ENCODE data around the gene ST6GALNAC2.
"Not testable (repeated sequence)": the region's sequence is repeated elsewhere in the genome, so short reads cannot be mapped to it uniquely, and the experiment has no call there.

Gene ST6GALNAC2

DNA sequence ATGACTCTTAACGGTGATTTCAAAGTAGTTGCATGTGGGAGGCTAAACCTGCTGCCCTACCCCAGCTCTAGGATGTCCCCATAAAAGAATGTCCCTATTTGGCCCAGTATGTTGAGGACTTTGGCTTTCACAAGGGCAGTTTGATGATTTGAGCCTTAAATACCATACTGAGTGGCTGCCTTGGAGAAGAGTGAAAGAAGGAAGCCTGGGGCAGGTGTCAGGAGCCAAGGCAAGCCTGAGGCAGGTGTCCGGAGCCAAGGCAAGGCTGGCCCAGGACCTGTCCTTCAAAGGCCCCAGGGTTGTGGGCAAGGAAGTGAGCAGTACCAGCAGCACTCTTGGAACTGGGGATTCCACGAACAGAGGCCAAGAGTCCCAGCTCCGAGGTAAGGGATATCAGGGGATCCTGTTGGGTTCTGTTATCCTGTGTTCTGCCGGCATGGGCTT is 18.6 kb downstream of the ST6GALNAC2 start:
- in situ Hi-C loops (cut with MboI; ENCODE audit: low sequenced_read_pairs, unreplicated experiment): no loop called here
- TF ChIP-seq, protein P1, sequence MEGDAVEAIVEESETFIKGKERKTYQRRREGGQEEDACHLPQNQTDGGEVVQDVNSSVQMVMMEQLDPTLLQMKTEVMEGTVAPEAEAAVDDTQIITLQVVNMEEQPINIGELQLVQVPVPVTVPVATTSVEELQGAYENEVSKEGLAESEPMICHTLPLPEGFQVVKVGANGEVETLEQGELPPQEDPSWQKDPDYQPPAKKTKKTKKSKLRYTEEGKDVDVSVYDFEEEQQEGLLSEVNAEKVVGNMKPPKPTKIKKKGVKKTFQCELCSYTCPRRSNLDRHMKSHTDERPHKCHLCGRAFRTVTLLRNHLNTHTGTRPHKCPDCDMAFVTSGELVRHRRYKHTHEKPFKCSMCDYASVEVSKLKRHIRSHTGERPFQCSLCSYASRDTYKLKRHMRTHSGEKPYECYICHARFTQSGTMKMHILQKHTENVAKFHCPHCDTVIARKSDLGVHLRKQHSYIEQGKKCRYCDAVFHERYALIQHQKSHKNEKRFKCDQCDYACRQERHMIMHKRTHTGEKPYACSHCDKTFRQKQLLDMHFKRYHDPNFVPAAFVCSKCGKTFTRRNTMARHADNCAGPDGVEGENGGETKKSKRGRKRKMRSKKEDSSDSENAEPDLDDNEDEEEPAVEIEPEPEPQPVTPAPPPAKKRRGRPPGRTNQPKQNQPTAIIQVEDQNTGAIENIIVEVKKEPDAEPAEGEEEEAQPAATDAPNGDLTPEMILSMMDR (IDR thresholded peaks at IDR 0.05; ENCODE audit: borderline replicate concordance, control extremely low read depth, extremely low read depth, insufficient read depth, missing control alignments): no peak
- DNase-seq (ENCODE audit: low spot score): no peak

- in situ Hi-C loops (cut with MboI; ENCODE audit: low sequenced_read_pairs, unreplicated experiment): no loop called here
- DNase-seq (ENCODE audit: low spot score): no peak
- TF ChIP-seq, protein P1 (IDR thresholded peaks at IDR 0.05; ENCODE audit: borderline replicate concordance, control extremely low read depth, extremely low read depth, insufficient read depth, missing control alignments): no peak
Measured at GRCh38 chr17:76566613-76566943, 19.1 kb downstream of the ST6GALNAC2 start.

- in situ Hi-C loops (cut with MboI; ENCODE audit: low sequenced_read_pairs, unreplicated experiment): no loop called here
- TF ChIP-seq, protein P1 (IDR thresholded peaks at IDR 0.05; ENCODE audit: borderline replicate concordance, control extremely low read depth, extremely low read depth, insufficient read depth, missing control alignments): no peak
- no peak for DNase-seq (ENCODE audit: low spot score)
Measured at GRCh38 chr17:76565728-76566612, 19.7 kb downstream of the ST6GALNAC2 start.

GRCh38 chr17:76564991-76565727 is 20.5 kb downstream of the ST6GALNAC2 start:
- in situ Hi-C loops (cut with MboI; ENCODE audit: low sequenced_read_pairs, unreplicated experiment); DNase-seq (ENCODE audit: low spot score): not testable (repeated sequence)

- DNase-seq (ENCODE audit: low spot score); in situ Hi-C loops (cut with MboI; ENCODE audit: low sequenced_read_pairs, unreplicated experiment): not testable (repeated sequence)
Measured at GRCh38 chr17:76563359-76563758, 22.3 kb downstream of the ST6GALNAC2 start.

- DNase-seq (ENCODE audit: low spot score): no peak
- TF ChIP-seq, protein P1 (IDR thresholded peaks at IDR 0.05; ENCODE audit: borderline replicate concordance, control extremely low read depth, extremely low read depth, insufficient read depth, missing control alignments): no peak
- in situ Hi-C loops (cut with MboI; ENCODE audit: low sequenced_read_pairs, unreplicated experiment): no loop called here
Measured at GRCh38 chr17:76562734-76563148, 22.9 kb downstream of the ST6GALNAC2 start.

GRCh38 chr17:76561799-76562268 is 23.8 kb downstream of the ST6GALNAC2 start:
- in situ Hi-C loops (cut with MboI; ENCODE audit: low sequenced_read_pairs, unreplicated experiment): no loop called here
- DNase-seq (ENCODE audit: low spot score): no peak
- TF ChIP-seq, protein P1 (IDR thresholded peaks at IDR 0.05; ENCODE audit: borderline replicate concordance, control extremely low read depth, extremely low read depth, insufficient read depth, missing control alignments): no peak

All from GM13976 (cell line).